ENCODE data around the gene IQCC. TPM values are rescaled to one million over a fixed set of nuclear protein-coding genes. Genes with fewer than 3 reads are reported as not detected.

The IQCC gene
- total and polyA plus RNA-seq, 4 donors = 1.6 to 3.8 (median 2.5) TPM

DNA sequence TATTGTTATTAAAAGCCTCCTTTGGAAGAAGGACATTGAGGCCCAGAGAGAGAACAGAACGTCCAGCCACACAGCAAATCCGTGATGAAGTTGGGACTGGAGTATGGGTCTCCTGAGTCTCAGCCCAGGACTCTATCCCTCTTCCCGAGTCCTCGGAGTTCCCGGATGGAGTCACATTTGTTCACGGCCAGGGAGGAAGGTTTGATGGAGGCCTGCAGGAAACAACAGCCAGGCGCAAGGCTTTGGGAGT lies 26.4 kb upstream of the IQCC start:
- TF ChIP-seq CTCF (IDR thresholded peaks at IDR 0.05; ENCODE audit: control extremely low read depth, extremely low read depth) = no peak

DNA sequence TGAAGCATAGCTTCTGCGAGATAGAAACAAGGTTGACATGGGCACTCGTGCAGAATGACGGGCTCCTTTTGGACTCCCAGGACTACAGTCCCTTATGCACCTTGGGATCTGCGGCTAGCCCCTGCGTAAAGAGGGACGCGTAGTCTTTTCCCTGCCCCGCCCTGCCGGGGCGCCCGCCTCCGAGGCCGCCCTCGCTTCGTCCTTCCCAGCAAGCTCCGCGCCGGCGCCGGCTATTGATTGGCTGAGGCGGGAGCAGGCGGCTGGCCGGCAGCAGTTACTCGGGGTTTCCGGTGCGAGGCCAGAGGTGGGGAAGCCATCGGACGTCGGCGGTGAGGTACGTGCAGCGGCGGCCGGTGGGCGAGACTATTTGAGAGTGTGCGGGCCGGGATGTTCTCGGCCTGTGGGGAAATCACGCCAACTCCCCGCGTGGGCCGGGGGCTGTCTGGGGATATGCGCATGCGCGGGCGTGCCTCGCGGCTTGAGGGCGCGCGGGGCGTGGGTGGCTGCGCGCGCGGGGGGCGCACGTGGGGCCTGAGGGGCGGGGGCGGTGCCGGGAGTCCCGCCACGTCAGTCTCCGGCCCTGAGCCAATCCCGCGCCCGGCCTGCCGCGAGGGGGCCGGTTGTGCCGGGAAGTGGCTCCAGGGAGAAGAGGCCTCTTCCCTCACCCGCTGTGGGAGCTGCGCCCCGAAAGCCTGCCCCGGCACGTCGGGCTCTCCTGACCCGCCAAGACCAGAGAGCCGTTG lies 25.9 kb upstream of the IQCC start, which contains the start of gene TXLNA:
TXLNA (plus strand) TSS at position 233 of the 743 bp plus-strand sequence. CDS start 671 bp downstream, outside the sequence.
- 0 to 1% methylated on average over 54 to 79 of the region's 79 CpGs for WGBS, 2 donors
- Histone ChIP-seq H3K27ac (ENCODE audit: low read depth in 1 of 2, low read length in 1 of 2) (peak within 1 kb of the TSS; percentile 96), H3K36me3 (ENCODE audit: control insufficient read depth in 4 of 4, insufficient read depth in 4 of 4, low read length in 4 of 4) (peaks cover 0 to 18% (median 13%) of the 10 kb centered on the region in 4 donors), H3K4me3 (peak within 1 kb of the TSS; percentile 61), H3K9me3 (ENCODE audit: control insufficient read depth in 4 of 4, insufficient read depth in 3 of 4, low read length in 3 of 4) (no peaks in the 10 kb centered on the region), H3K27me3 (ENCODE audit: control insufficient read depth in 3 of 3, insufficient read depth in 3 of 3, low read length in 2 of 3) (no peaks in the 10 kb centered on the region), H3K9ac (ENCODE audit: insufficient read depth in 1 of 2, low read length in 2 of 2) (peak within 1 kb of the TSS; percentile 65 to 82), H3K4me1 (ENCODE audit: control insufficient read depth in 5 of 5, insufficient read depth in 5 of 5, low read length in 5 of 5) (peaks cover 2 to 23% (median 12%) of the 10 kb centered on the region in 5 donors)
- TF ChIP-seq CTCF (IDR thresholded peaks at IDR 0.05; ENCODE audit: control extremely low read depth, extremely low read depth) = no peak
- ATAC-seq (ENCODE audit: insufficient read depth, low FRiP score) = peak; percentile 94
- DNase-seq = peak; percentile 93 to 96 (median 94)

More for the DNA sequence above, 26.4 kb upstream of the IQCC start:
- Histone ChIP-seq H3K9me3 (ENCODE audit: control insufficient read depth in 4 of 4, insufficient read depth in 3 of 4, low read length in 3 of 4) (no peaks in the 10 kb centered on the region), H3K27me3 (ENCODE audit: control insufficient read depth in 3 of 3, insufficient read depth in 3 of 3, low read length in 2 of 3) (no peaks in the 10 kb centered on the region), H3K36me3 (ENCODE audit: control insufficient read depth in 4 of 4, insufficient read depth in 4 of 4, low read length in 4 of 4) (peaks cover 0 to 13% (median 8%) of the 10 kb centered on the region in 4 donors), H3K4me3 (no peak overlapping the region), H3K4me1 (ENCODE audit: control insufficient read depth in 5 of 5, insufficient read depth in 5 of 5, low read length in 5 of 5) (peaks cover 2 to 23% (median 12%) of the 10 kb centered on the region in 5 donors), H3K27ac (ENCODE audit: low read depth in 1 of 2, low read length in 1 of 2) (peak overlapping the region; percentile 96), H3K9ac (ENCODE audit: insufficient read depth in 1 of 2, low read length in 2 of 2) (peak overlapping the region in 1 of 2 donors; percentile 65)
- DNase-seq (no peak), ATAC-seq (ENCODE audit: insufficient read depth, low FRiP score) (peak; percentile 4)
- WGBS, 2 donors = 14 to 26% methylated on average over 7 of the region's 7 CpGs

DNA sequence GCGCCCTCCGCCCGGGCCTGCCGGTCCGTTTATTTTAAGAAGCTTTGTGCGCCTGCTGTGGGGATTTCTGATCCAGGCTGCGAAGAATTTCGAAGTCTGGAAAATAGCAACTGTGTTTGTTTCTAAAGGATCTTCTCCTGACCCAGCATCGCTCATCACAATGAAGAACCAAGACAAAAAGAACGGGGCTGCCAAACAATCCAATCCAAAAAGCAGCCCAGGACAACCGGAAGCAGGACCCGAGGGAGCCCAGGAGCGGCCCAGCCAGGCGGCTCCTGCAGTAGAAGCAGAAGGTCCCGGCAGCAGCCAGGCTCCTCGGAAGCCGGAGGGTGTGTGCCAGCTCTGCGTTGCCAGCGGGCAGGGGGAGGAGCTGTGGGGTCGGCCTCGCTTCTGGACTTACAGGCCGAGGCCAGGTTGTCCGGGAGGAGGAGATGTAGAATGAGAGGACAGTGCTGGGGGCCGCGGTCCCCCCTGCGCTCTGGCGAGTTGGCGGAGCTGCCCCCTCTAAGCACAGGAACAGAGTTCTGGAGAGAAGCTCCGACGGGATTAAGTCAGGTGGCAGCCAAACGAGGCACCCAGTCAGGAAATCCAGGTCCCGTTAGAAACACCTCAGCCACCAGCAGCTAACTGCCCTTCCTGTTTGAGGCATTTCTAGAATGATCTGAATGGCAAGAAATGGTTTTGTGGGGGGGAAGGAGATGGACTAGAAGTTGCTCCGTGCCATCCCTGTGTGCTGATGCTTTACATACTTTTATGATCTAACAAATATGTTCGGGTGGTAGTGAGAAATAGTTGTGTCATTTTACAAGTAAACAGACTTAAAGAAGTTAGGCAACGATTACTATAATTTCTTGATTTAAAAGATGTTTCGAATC lies 25.0 kb upstream of the IQCC start:
- Histone ChIP-seq H3K36me3 (ENCODE audit: control insufficient read depth in 4 of 4, insufficient read depth in 4 of 4, low read length in 4 of 4) (peaks cover 4 to 19% (median 16%) of the 10 kb centered on the region in 4 donors), H3K9ac (ENCODE audit: insufficient read depth in 1 of 2, low read length in 2 of 2) (peak overlapping the region; percentile 69 to 82), H3K4me3 (peak overlapping the region; percentile 43), H3K27me3 (ENCODE audit: control insufficient read depth in 3 of 3, insufficient read depth in 3 of 3, low read length in 2 of 3) (no peaks in the 10 kb centered on the region), H3K9me3 (ENCODE audit: control insufficient read depth in 4 of 4, insufficient read depth in 3 of 4, low read length in 3 of 4) (no peaks in the 10 kb centered on the region), H3K27ac (ENCODE audit: low read depth in 1 of 2, low read length in 1 of 2) (peak overlapping the region; percentile 96), H3K4me1 (ENCODE audit: control insufficient read depth in 5 of 5, insufficient read depth in 5 of 5, low read length in 5 of 5) (peaks cover 2 to 23% (median 12%) of the 10 kb centered on the region in 5 donors)
- ATAC-seq (ENCODE audit: insufficient read depth, low FRiP score) (peak; percentile 30), DNase-seq (peak in 2 of 3 donors; percentile 40 to 57)
- no peak for TF ChIP-seq CTCF (IDR thresholded peaks at IDR 0.05; ENCODE audit: control extremely low read depth, extremely low read depth)
- 5 to 8% methylated on average over 32 to 36 of the region's 36 CpGs for WGBS, 2 donors
